ENCODE data around the gene SOX13.

GRCh38 chr1:204091066-204091465 is 18.2 kb downstream of the SOX13 start:
- TF ChIP-seq, protein P1, sequence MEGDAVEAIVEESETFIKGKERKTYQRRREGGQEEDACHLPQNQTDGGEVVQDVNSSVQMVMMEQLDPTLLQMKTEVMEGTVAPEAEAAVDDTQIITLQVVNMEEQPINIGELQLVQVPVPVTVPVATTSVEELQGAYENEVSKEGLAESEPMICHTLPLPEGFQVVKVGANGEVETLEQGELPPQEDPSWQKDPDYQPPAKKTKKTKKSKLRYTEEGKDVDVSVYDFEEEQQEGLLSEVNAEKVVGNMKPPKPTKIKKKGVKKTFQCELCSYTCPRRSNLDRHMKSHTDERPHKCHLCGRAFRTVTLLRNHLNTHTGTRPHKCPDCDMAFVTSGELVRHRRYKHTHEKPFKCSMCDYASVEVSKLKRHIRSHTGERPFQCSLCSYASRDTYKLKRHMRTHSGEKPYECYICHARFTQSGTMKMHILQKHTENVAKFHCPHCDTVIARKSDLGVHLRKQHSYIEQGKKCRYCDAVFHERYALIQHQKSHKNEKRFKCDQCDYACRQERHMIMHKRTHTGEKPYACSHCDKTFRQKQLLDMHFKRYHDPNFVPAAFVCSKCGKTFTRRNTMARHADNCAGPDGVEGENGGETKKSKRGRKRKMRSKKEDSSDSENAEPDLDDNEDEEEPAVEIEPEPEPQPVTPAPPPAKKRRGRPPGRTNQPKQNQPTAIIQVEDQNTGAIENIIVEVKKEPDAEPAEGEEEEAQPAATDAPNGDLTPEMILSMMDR (IDR thresholded peaks at IDR 0.05): no peak
- no peak for TF ChIP-seq SIN3A (IDR thresholded peaks at IDR 0.05; ENCODE audit: borderline replicate concordance, insufficient read depth, low read depth, low read length)
- TF ChIP-seq, protein P2, sequence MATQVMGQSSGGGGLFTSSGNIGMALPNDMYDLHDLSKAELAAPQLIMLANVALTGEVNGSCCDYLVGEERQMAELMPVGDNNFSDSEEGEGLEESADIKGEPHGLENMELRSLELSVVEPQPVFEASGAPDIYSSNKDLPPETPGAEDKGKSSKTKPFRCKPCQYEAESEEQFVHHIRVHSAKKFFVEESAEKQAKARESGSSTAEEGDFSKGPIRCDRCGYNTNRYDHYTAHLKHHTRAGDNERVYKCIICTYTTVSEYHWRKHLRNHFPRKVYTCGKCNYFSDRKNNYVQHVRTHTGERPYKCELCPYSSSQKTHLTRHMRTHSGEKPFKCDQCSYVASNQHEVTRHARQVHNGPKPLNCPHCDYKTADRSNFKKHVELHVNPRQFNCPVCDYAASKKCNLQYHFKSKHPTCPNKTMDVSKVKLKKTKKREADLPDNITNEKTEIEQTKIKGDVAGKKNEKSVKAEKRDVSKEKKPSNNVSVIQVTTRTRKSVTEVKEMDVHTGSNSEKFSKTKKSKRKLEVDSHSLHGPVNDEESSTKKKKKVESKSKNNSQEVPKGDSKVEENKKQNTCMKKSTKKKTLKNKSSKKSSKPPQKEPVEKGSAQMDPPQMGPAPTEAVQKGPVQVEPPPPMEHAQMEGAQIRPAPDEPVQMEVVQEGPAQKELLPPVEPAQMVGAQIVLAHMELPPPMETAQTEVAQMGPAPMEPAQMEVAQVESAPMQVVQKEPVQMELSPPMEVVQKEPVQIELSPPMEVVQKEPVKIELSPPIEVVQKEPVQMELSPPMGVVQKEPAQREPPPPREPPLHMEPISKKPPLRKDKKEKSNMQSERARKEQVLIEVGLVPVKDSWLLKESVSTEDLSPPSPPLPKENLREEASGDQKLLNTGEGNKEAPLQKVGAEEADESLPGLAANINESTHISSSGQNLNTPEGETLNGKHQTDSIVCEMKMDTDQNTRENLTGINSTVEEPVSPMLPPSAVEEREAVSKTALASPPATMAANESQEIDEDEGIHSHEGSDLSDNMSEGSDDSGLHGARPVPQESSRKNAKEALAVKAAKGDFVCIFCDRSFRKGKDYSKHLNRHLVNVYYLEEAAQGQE (IDR thresholded peaks at IDR 0.05; ENCODE audit: insufficient read depth in 1 of 2, low read depth in 2 of 2, low read length in 1 of 2): no peak
- TF ChIP-seq POLR2AphosphoS5 (IDR thresholded peaks at IDR 0.05; ENCODE audit: low read depth, low read length): no peak
- TF ChIP-seq TCF7L2 (IDR thresholded peaks at IDR 0.05; ENCODE audit: low read depth, low read length): no peak

Measured in Panc1 (cell line).